K562 (cell line): ENCODE results near the gene MOB3B. TPM values are rescaled to one million over a fixed set of nuclear protein-coding genes. Genes with fewer than 3 reads are reported as not detected.

Source experiments
- ATAC-seq: fragments of 200-7000 bp; cut with Tn5 transposase; 3 replicates; pipeline ENCODE4 v1.9.1; 2020; ENCODE audit warnings: moderate library complexity
- BruUV-seq: library from RNA; stranded (reverse); fragments of 400-500 nt; replicated peaks from 2 replicates; lab custom pipeline; 2021; lab: Mats Ljungman, UMichigan
- CTCF ChIA-PET: fragments of 300-600 bp; formaldehyde crosslinking; extraction: SDS; loops from one replicate; lab custom pipeline; 2021; ENCODE audit warnings: low intra/inter-chr PET ratio; lab: Yijun Ruan, JAX
- POLR2A ChIA-PET: fragments of 300-600, 350-650 bp; sonication (Branson Sonifier 250); formaldehyde crosslinking; extraction: SDS; loops from one replicate; lab custom pipeline; 2021; ENCODE audit warnings: antibody characterized with exemption, inconsistent platforms; lab: Yijun Ruan, JAX
- DNase-seq, 4 experiments: peaks; one replicate each; pipeline versions ENCODE4 v3.0.0 to v3.0.0-alpha.2; 2011 to 2018; ENCODE audit warnings: low spot score in 3 of 4, mixed read lengths in 3 of 4; ENCODE audit errors: extremely low read depth in 1 of 4
- FAIRE-seq: peaks from 2 replicates; lab custom pipeline; 2011; peaks lifted over from hg19 to GRCh38; lab: Jason Lieb, UNC
- H2AFZ ChIP-seq: 2 replicates; pipeline ENCODE4 v1.6.0; 2011; ENCODE audit warnings: low read depth, low read length, control low read depth, inconsistent platforms
- H3K27ac ChIP-seq: fragments of 200-600 bp; 3 replicates; pipeline ENCODE4 v1.8.0; 2011; ENCODE audit warnings: low read depth, mild to moderate bottlenecking, control low read depth, inconsistent platforms, low read length, moderate library complexity, mixed read lengths; ENCODE audit errors: extremely low read depth
- H3K27me3 ChIP-seq, 2 experiments: fragments of 300-600 bp in 1 of 2; 2 replicates in 1 of 2; 3 replicates in 1 of 2; pipeline versions ENCODE4 v1.6.0 to v1.8.0; 2011; ENCODE audit warnings: inconsistent platforms in 2 of 2, low read length in 2 of 2, mild to moderate bottlenecking in 1 of 2, mixed read lengths in 1 of 2, moderate library complexity in 1 of 2; ENCODE audit not compliant: control insufficient read depth in 2 of 2, insufficient read depth in 2 of 2
- H3K36me3 ChIP-seq: fragments of 300-600 bp; 3 replicates; pipeline ENCODE4 v1.8.0; 2011; ENCODE audit warnings: mild to moderate bottlenecking, low read length, inconsistent platforms; ENCODE audit not compliant: control insufficient read depth, insufficient read depth
- H3K4me1 ChIP-seq, 2 experiments: fragments of 200-600 bp in 1 of 2; replicated peaks in 1 of 2; 2 replicates in 1 of 2; 3 replicates in 1 of 2; pipeline versions ENCODE4 v1.5.1 to v1.8.0; 2011; ENCODE audit warnings: inconsistent platforms in 2 of 2, low read length in 2 of 2, mild to moderate bottlenecking in 1 of 2, mixed read lengths in 1 of 2, moderate library complexity in 1 of 2; ENCODE audit not compliant: control insufficient read depth in 2 of 2, insufficient read depth in 2 of 2
- H3K4me2 ChIP-seq: 2 replicates; pipeline ENCODE4 v1.6.1; 2011; ENCODE audit warnings: low read length, control low read depth, inconsistent platforms, mixed read lengths; ENCODE audit not compliant: insufficient read depth
- H3K4me3 ChIP-seq: fragments of 200-600 bp; sonication (generic), shearing (Covaris generic); 2 replicates; pipeline ENCODE4 v1.5.1; 2016; ENCODE audit warnings: control low read depth, inconsistent platforms
- H3K79me2 ChIP-seq: fragments of 200-600 bp; 3 replicates; pipeline ENCODE4 v1.8.0; 2011; ENCODE audit warnings: low read length, inconsistent platforms; ENCODE audit not compliant: control insufficient read depth, insufficient read depth
- H3K9ac ChIP-seq, 2 experiments: 2 replicates each; pipeline versions ENCODE4 v1.6.0 to v1.6.1; 2011; ENCODE audit warnings: low read depth in 2 of 2, low read length in 2 of 2, control low read depth in 1 of 2, inconsistent platforms in 1 of 2, mild to moderate bottlenecking in 1 of 2, mixed read lengths in 1 of 2; ENCODE audit not compliant: insufficient read depth in 1 of 2
- H3K9me1 ChIP-seq: one replicate; pipeline ENCODE4 v1.6.0; 2011; ENCODE audit warnings: inconsistent platforms, mild to moderate bottlenecking, low read length, moderate library complexity; ENCODE audit not compliant: control insufficient read depth, insufficient read depth
- H3K9me3 ChIP-seq: replicated peaks from 2 replicates; pipeline ENCODE4 v1.5.1; 2011; ENCODE audit warnings: low read depth, low read length, inconsistent platforms; ENCODE audit not compliant: control insufficient read depth, insufficient read depth
- H4K20me1 ChIP-seq: replicated peaks from 2 replicates; pipeline ENCODE4 v1.6.1; 2011; ENCODE audit warnings: low read length, inconsistent platforms, mixed read lengths; ENCODE audit not compliant: control insufficient read depth, insufficient read depth
- EGR1 ChIP-seq: fragments of 450-650 bp; conservative IDR thresholded peaks from 2 replicates; pipeline ENCODE4 v1.6.1; 2017; ENCODE audit warnings: mild to moderate bottlenecking
- FOXO4 ChIP-seq: fragments of 450-650 bp; formaldehyde crosslinking; IDR thresholded peaks from 2 replicates; pipeline ENCODE4 v1.4.0; 2020; ENCODE audit warnings: mild to moderate bottlenecking, moderate library complexity
- PTTG1 ChIP-seq: fragments of 450-650 bp; IDR thresholded peaks from 2 replicates; pipeline ENCODE4 v1.6.1; 2016; ENCODE audit warnings: low read depth, mild to moderate bottlenecking, missing genetic modification characterization, missing compliant biosample characterization
- TCF7L2 ChIP-seq: fragments of 150-350 bp; IDR thresholded peaks from 2 replicates; pipeline ENCODE4 v1.6.1; 2016; ENCODE audit warnings: low read depth, mild to moderate bottlenecking, low read length, moderate library complexity
- XRCC4 ChIP-seq: IDR thresholded peaks from one replicate; pipeline ENCODE4 v1.6.1; 2011; ENCODE audit not compliant: insufficient read depth, insufficient read length; ENCODE audit errors: extremely low read depth
- ZC3H8 ChIP-seq: fragments of 450-650 bp; IDR thresholded peaks from 2 replicates; pipeline ENCODE4 v1.6.1; 2017
- ZNF124 ChIP-seq: sonication (generic); formaldehyde crosslinking; IDR thresholded peaks from 2 replicates; pipeline ENCODE4 v1.8.1; 2022; ENCODE audit warnings: missing genetic modification reagents
- ZNF77 ChIP-seq: fragments of 250-450 bp; sonication (Bioruptor Pico); IDR thresholded peaks from 2 replicates; pipeline ENCODE4 v1.5.0; 2020
- WGBS: fragments of 100-300 bp; shearing (Covaris generic); methylation state at CpG from one replicate; pipeline ENCODE4 v1.1.6; 2016; ENCODE audit warnings: low coverage, mixed read lengths; ENCODE audit not compliant: insufficient coverage; ENCODE audit errors: missing lambda C conversion rate; 5-methylcytosine and 5-hydroxymethylcytosine counted together
- in situ Hi-C: fragments of 300-500 bp; cut with MboI; formaldehyde crosslinking; loops from 4 replicates; pipeline ENCODE4 v1.15.0; 2018; ENCODE audit warnings: inconsistent platforms, mixed read lengths
- intact Hi-C: fragments of 100-400 bp; cut with micrococcal nuclease; formaldehyde crosslinking; loops from 2 replicates; pipeline ENCODE4 v1.14.2; 2022
- polyA plus RNA-seq, 8 experiments: library from polyadenylated mRNA; depleted of rRNA in 4 of 8; stranded (reverse) in 5 of 8; unstranded in 3 of 8; fragments of >200 nt; fragmentation: Nextera tagmentation in 2 of 8; fragmentation: Illumina TruSeq in 1 of 8; extraction: Ambion mirVana in 2 of 8; extraction: Trizol in 1 of 8; gene quantifications; 2 replicates each; pipeline versions ENCODE4 v1.2.1 to v1.2.3, GENCODE V29; 2011 to 2014; ENCODE audit warnings: inconsistent platforms in 1 of 8, missing spikeins in 1 of 8
- total RNA-seq, 7 experiments: library from RNA; depleted of rRNA in 6 of 7; stranded (reverse); fragments of >200 nt in 6 of 7; fragmentation: Illumina TruSeq in 2 of 7; extraction: Trizol in 2 of 7; gene quantifications; 2 replicates each; pipeline versions ENCODE4 v1.2.1 to v1.2.3, GENCODE V29; 2011 to 2021; ENCODE audit warnings: low replicate concordance in 1 of 7
- TF ChIP-seq, protein P1 (sequence below): fragments of 250-450 bp; sonication (Bioruptor Pico); IDR thresholded peaks from 2 replicates; pipeline ENCODE4 v1.5.1; 2021; ENCODE audit warnings: mild to moderate bottlenecking
- TF ChIP-seq, protein P2 (sequence below): sonication (generic); formaldehyde crosslinking; IDR thresholded peaks from 2 replicates; pipeline ENCODE4 v1.8.1; 2023; ENCODE audit warnings: mild to moderate bottlenecking, missing genetic modification reagents

The MOB3B gene
- total and polyA plus RNA-seq, 9 of the 15 experiments (the other 6 are each of a cell fraction or from before 2014, with no cell fraction given) = 3.6 to 12.8 (median 7.2) TPM

GRCh38 chr9:27569406-27569805 is 39.8 kb upstream of the MOB3B start:
- ChIA-PET POLR2A (interaction anchor here (0.6 kb wide), 1 partner anchor 916 kb away, joined by 3 read pairs; no protein-coding TSS in a partner anchor), CTCF (no interaction called here)
- in situ Hi-C loops (no loop called here), intact Hi-C loops (no loop called here)
- DNase-seq = no peak
- Histone ChIP-seq H3K9me3 (no peaks in the 10 kb centered on the region), H3K4me3 (no peak overlapping the region), H3K36me3 (no peaks in the 10 kb centered on the region), H3K27ac (no peak overlapping the region), H2AFZ (no peak overlapping the region), H3K27me3 (no peaks in the 10 kb centered on the region), H3K9me1 (no peaks in the 10 kb centered on the region), H3K9ac (no peak overlapping the region), H3K79me2 (no peaks in the 10 kb centered on the region), H3K4me1 (no peaks in the 10 kb centered on the region; a peak in 1 of 5 replicates), H3K4me2 (no peak overlapping the region), H4K20me1 (no peaks in the 10 kb centered on the region)
- BruUV-seq = no TSS peak
- TF ChIP-seq, protein P1, sequence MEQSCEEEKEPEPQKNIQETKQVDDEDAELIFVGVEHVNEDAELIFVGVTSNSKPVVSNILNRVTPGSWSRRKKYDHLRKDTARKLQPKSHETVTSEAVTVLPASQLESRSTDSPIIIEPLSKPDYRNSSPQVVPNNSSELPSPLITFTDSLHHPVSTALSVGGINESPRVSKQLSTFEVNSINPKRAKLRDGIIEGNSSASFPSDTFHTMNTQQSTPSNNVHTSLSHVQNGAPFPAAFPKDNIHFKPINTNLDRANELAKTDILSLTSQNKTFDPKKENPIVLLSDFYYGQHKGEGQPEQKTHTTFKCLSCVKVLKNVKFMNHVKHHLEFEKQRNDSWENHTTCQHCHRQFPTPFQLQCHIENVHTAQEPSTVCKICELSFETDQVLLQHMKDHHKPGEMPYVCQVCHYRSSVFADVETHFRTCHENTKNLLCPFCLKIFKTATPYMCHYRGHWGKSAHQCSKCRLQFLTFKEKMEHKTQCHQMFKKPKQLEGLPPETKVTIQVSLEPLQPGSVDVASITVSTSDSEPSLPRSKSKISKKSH (CRISPR knock-in tag) = no peak
- TF ChIP-seq XRCC4 (no peak), ZC3H8 (no peak), EGR1 (no peak), ZNF77 (CRISPR knock-in tag) (no peak), FOXO4 (CRISPR knock-in tag) (no peak), TCF7L2 (no peak), ZNF124 (CRISPR knock-in tag) (no peak), PTTG1 (tag) (no peak)
- TF ChIP-seq, protein P2, sequence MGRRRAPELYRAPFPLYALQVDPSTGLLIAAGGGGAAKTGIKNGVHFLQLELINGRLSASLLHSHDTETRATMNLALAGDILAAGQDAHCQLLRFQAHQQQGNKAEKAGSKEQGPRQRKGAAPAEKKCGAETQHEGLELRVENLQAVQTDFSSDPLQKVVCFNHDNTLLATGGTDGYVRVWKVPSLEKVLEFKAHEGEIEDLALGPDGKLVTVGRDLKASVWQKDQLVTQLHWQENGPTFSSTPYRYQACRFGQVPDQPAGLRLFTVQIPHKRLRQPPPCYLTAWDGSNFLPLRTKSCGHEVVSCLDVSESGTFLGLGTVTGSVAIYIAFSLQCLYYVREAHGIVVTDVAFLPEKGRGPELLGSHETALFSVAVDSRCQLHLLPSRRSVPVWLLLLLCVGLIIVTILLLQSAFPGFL (CRISPR knock-in tag) = no peak
- FAIRE-seq = no peak
- ATAC-seq = no peak
- 0% methylated on average over 2 of the region's 2 CpGs for WGBS
